Activated T-cell treated with anti-CD3 and anti-CD28 coated beads, Interleukin-2, amount 50 U/mL, for 72 hours (primary cell): ENCODE measurements around the gene TAP2. TPM values are rescaled to one million over a fixed set of nuclear protein-coding genes. Genes with fewer than 3 reads are reported as not detected.

Experiments
- ATAC-seq, 2 donors: fragments of 150-1000 bp; cut with Tn5 transposase; replicated peaks in 1 of 2; 2 replicates each; pipeline ENCODE4 v1.10.0; 2021; ENCODE audit warnings: moderate library complexity in 2 of 2, mild to moderate bottlenecking in 1 of 2
- DNase-seq, 2 donors: peaks; one replicate each; pipeline ENCODE4 v3.0.0; 2021 to 2022; ENCODE audit warnings: mixed read lengths in 1 of 2
- H3K27ac Mint-ChIP-seq: one replicate; pipeline ENCODE4 v1.8.0; 2022; ENCODE audit warnings: mild to moderate bottlenecking, moderate library complexity, mixed read lengths
- H3K27me3 Mint-ChIP-seq: one replicate; pipeline ENCODE4 v1.8.0; 2022; ENCODE audit warnings: low read depth, mixed read lengths
- H3K36me3 Mint-ChIP-seq, 2 donors: one replicate each; pipeline ENCODE4 v1.8.0; 2022; ENCODE audit warnings: mixed read lengths in 2 of 2, mild to moderate bottlenecking in 1 of 2; ENCODE audit not compliant: insufficient read depth in 2 of 2
- H3K4me1 Mint-ChIP-seq: one replicate; pipeline ENCODE4 v1.8.0; 2022; ENCODE audit warnings: low read depth, mixed read lengths
- H3K4me3 Mint-ChIP-seq, 2 donors: one replicate each; pipeline ENCODE4 v1.8.0; 2022; ENCODE audit warnings: mild to moderate bottlenecking in 2 of 2, mixed read lengths in 2 of 2, moderate library complexity in 2 of 2
- H3K9me3 Mint-ChIP-seq, 2 donors: one replicate each; pipeline ENCODE4 v1.8.0; 2022; ENCODE audit warnings: mixed read lengths in 2 of 2
- total RNA-seq, 2 donors: library from RNA; stranded (reverse); gene quantifications; one replicate each; pipeline ENCODE4 v1.2.3, GENCODE V29; 2022

TAP2 gene
- total RNA-seq, 2 donors from 2014 or later: 117 to 127 TPM

DNA sequence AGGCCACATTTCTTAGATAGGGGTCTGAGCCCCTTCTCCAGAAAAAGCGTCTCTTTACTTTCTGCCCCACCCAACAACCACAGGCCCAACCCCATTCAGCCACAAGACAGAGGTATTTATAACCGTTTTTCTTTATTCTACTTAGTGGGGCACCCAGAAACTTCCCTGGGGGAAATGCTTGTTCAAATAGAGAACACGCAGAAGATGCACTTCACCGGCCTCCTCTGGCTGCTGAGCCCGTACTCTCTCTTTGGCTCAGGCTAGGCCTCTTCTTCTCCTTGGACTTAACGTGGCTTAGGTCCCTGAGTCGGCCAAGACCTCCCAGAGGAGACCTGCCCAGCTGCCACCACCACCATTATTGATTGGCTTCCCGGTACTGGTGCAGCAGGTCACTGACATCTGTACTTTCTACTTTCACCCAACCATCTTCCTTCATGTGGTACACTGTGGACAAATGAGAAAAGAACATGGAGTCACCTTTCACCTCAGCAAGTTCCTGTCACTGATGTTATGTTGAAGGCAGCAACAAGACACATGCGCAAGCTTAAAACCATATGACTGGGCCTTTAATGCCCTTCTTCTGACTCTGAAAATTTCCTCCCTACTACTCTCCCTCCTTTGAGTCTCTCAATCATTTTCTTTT is 2.2 kb upstream of the TAP2 start:
- Mint-ChIP-seq H3K27ac (peak overlapping the region; percentile 100), H3K4me1 (peaks cover 76% of the 10 kb centered on the region), H3K9me3 (no peaks in the 10 kb centered on the region), H3K36me3 (peaks cover 45 to 59% of the 10 kb centered on the region in 2 donors), H3K4me3 (peak overlapping the region; percentile 98 to 99), H3K27me3 (no peaks in the 10 kb centered on the region)
- ATAC-seq (peak; percentile 7 to 20), DNase-seq (peak; percentile 61 to 72)

GRCh38 chr6:32839356-32839755 is 817 bp upstream of the TAP2 start:
- peak overlapping the region; percentile 33 to 85 for H3K4me3 Mint-ChIP-seq
- peaks cover 78% of the 10 kb centered on the region for H3K4me1 Mint-ChIP-seq

DNA sequence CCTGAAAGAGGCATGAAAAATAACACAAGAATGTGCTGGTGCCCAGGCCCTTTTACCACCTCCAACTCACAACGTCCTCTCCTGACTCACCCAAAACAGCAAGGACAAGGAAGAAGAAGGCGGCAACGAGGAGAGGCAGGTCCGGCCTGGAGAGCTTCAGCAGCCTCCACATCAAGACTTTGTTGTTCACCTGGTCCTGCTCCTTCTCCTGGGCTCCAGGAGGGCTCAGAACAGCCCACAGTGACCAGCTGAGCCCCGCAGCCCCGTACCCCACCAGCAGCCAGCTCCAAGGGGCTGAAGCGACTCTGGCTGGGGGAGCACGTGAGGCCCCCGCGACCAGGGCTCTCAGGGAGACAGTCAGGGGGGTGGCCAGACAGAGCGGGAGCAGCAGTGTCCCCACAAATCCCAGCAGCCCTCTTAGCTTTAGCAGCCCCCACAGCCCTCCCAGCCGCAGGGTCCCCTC is 857 bp downstream of the TAP2 start:
- ATAC-seq (no peak), DNase-seq (no peak)
- peaks cover 90% of the 10 kb centered on the region for H3K4me1 Mint-ChIP-seq
- H3K27me3 Mint-ChIP-seq: no peaks in the 10 kb centered on the region
- peaks cover 43 to 64% of the 10 kb centered on the region in 2 donors for H3K36me3 Mint-ChIP-seq
- H3K9me3 Mint-ChIP-seq: no peaks in the 10 kb centered on the region
- H3K27ac Mint-ChIP-seq: peak overlapping the region; percentile 98
- peak overlapping the region; percentile 85 to 99 for H3K4me3 Mint-ChIP-seq

More at GRCh38 chr6:32839356-32839755, 817 bp upstream of the TAP2 start:
- peak overlapping the region; percentile 71 for H3K27ac Mint-ChIP-seq
- DNase-seq: no peak
- H3K9me3 Mint-ChIP-seq: no peaks in the 10 kb centered on the region
- no peaks in the 10 kb centered on the region for H3K27me3 Mint-ChIP-seq
- ATAC-seq: no peak
- H3K36me3 Mint-ChIP-seq: peaks cover 45 to 61% of the 10 kb centered on the region in 2 donors

DNA sequence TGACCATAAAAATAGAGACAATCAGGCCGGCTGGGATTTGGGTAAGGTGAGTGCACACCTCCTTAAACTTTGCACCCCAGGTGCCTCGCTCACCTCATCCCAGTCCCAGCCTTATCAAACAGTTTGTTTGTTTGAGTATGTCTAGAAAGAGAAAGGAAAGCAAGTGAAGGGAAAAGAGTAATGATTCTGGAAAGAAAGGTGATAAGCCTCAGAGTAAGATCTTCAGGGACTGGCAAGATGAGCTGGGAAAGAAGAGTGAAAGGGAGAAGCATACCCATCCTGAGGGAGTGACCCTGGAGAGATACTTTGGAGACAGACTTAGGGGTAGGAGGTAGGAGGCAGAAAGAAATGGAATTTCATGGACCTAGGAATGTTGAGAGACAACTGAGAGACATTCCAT is 1.7 kb downstream of the TAP2 start:
- H3K4me3 Mint-ChIP-seq: peak overlapping the region; percentile 85 to 99
- H3K9me3 Mint-ChIP-seq: no peaks in the 10 kb centered on the region
- H3K27me3 Mint-ChIP-seq: no peaks in the 10 kb centered on the region
- DNase-seq (no peak), ATAC-seq (no peak)
- H3K27ac Mint-ChIP-seq: peak overlapping the region; percentile 98
- H3K36me3 Mint-ChIP-seq: peaks cover 38 to 63% of the 10 kb centered on the region in 2 donors
- peaks cover 90% of the 10 kb centered on the region for H3K4me1 Mint-ChIP-seq

DNA sequence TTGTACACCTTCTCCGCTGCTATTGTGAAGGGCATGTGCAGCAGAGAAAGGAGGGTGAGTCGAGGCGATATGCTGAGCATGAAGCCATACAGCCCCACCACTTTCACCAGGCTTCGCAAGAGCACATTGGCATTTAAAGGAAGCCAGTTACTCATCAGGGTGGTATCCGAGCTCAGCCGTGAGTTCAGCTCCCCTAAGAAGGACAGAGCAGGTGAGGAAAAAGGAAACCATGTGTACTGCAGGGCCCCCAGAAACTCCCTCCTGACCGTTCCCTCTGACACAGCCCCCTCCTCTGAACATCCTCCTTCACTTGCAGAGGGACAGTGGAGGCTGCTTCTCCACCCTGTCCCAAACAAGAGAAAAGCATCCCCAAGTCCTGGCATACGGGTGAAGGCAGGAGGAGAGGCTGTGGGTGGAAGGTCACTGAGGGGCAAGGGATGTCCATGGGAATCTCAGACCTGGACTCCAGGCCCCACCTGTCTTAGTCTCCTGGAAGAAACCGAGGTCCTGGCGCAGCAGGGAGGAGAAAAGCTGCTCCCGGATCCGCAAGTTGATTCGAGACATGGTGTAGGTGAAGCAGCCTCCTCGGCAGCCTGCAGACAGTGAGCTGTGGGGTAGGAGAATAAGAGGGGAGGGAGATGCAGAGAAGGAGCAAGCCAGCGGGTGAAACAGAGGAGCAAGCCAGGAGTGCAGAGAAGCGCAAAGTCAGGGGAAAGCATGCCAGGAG is 3.2 kb downstream of the TAP2 start:
- DNase-seq (no peak), ATAC-seq (no peak)
- Mint-ChIP-seq H3K27me3 (no peaks in the 10 kb centered on the region), H3K4me3 (peak overlapping the region; percentile 85 to 99), H3K36me3 (peaks cover 37 to 56% of the 10 kb centered on the region in 2 donors), H3K9me3 (no peaks in the 10 kb centered on the region), H3K4me1 (peaks cover 82% of the 10 kb centered on the region), H3K27ac (peak overlapping the region; percentile 72)

DNA sequence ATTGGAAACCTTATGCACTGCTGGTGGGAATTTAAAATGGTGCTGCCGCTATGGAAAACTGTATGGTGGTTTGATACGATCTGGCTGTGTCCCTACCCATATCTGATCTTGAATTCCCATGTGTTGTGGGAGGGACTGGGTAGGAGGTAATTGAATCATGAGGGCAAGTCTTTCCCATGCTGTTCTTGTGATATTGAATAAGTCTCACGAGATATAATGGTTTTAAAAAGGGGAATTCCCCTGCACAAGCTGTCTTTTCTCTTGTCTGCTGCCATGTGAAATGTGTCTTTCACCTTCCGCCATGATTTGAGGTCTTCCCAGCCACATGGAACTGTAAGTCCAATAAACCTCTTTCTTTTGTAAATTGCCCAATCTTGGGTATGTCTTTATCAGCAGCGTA is 4.9 kb downstream of the TAP2 start:
- Mint-ChIP-seq H3K4me3 (peak overlapping the region; percentile 5 to 99), H3K4me1 (peaks cover 79% of the 10 kb centered on the region), H3K27ac (peak overlapping the region; percentile 72), H3K36me3 (peaks cover 39 to 61% of the 10 kb centered on the region in 2 donors), H3K9me3 (no peaks in the 10 kb centered on the region), H3K27me3 (no peaks in the 10 kb centered on the region)
- DNase-seq (no peak), ATAC-seq (no peak)

DNA sequence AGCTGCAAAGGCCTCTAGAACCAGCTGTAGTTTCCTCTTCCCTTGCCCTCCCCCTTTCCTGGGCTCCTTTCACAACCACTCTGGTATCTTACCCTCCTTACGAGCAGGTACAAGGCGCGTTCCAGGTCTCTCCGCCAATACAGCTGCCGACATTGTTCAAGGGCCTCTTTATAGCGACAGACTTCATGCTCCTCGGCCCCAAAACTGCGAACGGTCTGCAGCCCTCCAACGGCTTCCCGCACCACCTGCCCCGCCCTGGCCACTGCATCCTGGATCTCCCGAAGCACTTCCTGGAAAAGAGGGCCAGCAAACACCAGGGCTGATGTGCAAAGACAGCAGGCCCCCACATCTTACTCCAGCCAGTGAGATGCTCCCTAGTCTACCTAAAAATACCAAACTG is 6.0 kb downstream of the TAP2 start:
- no peak for ATAC-seq
- no peaks in the 10 kb centered on the region for H3K27me3 Mint-ChIP-seq
- H3K4me3 Mint-ChIP-seq: no peak overlapping the region
- no peak for DNase-seq
- peaks cover 40 to 68% of the 10 kb centered on the region in 2 donors for H3K36me3 Mint-ChIP-seq
- H3K4me1 Mint-ChIP-seq: peaks cover 83% of the 10 kb centered on the region
- no peaks in the 10 kb centered on the region for H3K9me3 Mint-ChIP-seq
- H3K27ac Mint-ChIP-seq: peak overlapping the region; percentile 47

DNA sequence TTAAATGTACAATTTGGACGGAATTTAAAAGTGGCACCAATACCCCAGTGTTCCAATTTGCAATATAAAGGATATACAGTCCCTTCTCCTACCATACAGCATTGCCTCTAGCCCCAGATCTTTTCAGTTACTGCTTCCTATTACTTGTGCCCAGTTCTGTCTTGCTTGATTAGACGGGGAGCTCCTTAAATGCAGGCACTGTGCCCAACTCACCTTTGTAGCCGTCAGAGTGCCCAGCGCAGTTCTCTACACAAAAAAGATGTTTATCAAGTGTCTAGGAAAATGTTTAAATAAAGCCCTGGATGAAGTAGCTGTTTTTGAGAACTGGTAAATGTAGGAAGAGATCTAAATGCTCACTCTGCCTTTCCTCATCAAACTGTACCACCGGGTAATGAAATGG is 7.6 kb downstream of the TAP2 start:
- Mint-ChIP-seq H3K27ac (peak overlapping the region; percentile 88), H3K9me3 (no peaks in the 10 kb centered on the region), H3K4me1 (peaks cover 74% of the 10 kb centered on the region), H3K36me3 (peaks cover 33 to 58% of the 10 kb centered on the region in 2 donors), H3K27me3 (no peaks in the 10 kb centered on the region), H3K4me3 (no peak overlapping the region)
- ATAC-seq (no peak), DNase-seq (no peak)

- Mint-ChIP-seq H3K4me3 (no peak overlapping the region), H3K27ac (peak overlapping the region; percentile 45), H3K9me3 (no peaks in the 10 kb centered on the region), H3K36me3 (peaks cover 26 to 49% of the 10 kb centered on the region in 2 donors), H3K4me1 (peaks cover 65% of the 10 kb centered on the region), H3K27me3 (no peaks in the 10 kb centered on the region)
- no peak for DNase-seq
- ATAC-seq: no peak
Measured at GRCh38 chr6:32830017-32830416, 8.5 kb downstream of the TAP2 start.

DNA sequence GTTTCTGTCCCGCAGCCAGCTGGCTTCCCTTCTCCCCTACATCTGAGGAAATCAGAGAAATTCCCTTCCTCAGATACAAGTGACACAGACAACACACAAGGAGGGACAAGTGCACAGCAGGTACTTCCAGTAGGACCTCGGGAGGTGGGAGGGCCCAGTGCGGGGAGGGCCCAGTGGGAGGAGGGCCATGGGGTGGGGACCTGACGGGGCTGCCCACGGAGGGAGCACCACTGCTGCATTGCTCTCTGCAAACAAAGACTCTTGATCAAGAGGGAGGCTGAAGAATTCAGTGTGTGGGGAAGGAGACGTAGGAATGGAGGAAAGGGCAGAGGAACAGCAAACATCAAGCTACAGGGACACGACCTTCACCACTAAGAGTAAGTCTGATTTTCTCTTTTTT is 9.0 kb downstream of the TAP2 start:
- Mint-ChIP-seq H3K27me3 (no peaks in the 10 kb centered on the region), H3K9me3 (no peaks in the 10 kb centered on the region), H3K27ac (peak overlapping the region; percentile 61), H3K4me1 (peaks cover 60% of the 10 kb centered on the region), H3K36me3 (peaks cover 24 to 44% of the 10 kb centered on the region in 2 donors), H3K4me3 (no peak overlapping the region)
- DNase-seq (no peak), ATAC-seq (peak in 1 of 2 donors; percentile 17)

- Mint-ChIP-seq H3K4me3 (no peak overlapping the region), H3K36me3 (peaks cover 14 to 28% of the 10 kb centered on the region in 2 donors), H3K27me3 (no peaks in the 10 kb centered on the region), H3K27ac (peak overlapping the region; percentile 48), H3K4me1 (peaks cover 35% of the 10 kb centered on the region), H3K9me3 (no peaks in the 10 kb centered on the region)
- ATAC-seq (no peak), DNase-seq (no peak)
Measured at GRCh38 chr6:32827025-32827424, 11.5 kb downstream of the TAP2 start.

- H3K9me3 Mint-ChIP-seq: no peaks in the 10 kb centered on the region
- ATAC-seq (no peak), DNase-seq (no peak)
- H3K27ac Mint-ChIP-seq: no peak overlapping the region
- H3K4me3 Mint-ChIP-seq: no peak overlapping the region
- peaks cover 26% of the 10 kb centered on the region for H3K4me1 Mint-ChIP-seq
- H3K27me3 Mint-ChIP-seq: no peaks in the 10 kb centered on the region
- peaks cover 9 to 23% of the 10 kb centered on the region in 2 donors for H3K36me3 Mint-ChIP-seq
Measured at GRCh38 chr6:32825966-32826365, 12.6 kb downstream of the TAP2 start.

GRCh38 chr6:32819729-32820128 is 18.8 kb downstream of the TAP2 start:
- Mint-ChIP-seq H3K4me3 (no peak overlapping the region), H3K4me1 (peaks cover 12% of the 10 kb centered on the region), H3K27ac (no peak overlapping the region), H3K9me3 (no peaks in the 10 kb centered on the region), H3K36me3 (peaks cover 0 to 3% of the 10 kb centered on the region in 2 donors), H3K27me3 (no peaks in the 10 kb centered on the region)
- DNase-seq (no peak), ATAC-seq (no peak)
